ENCODE measurements around the gene CABP7.

CABP7 gene

DNA sequence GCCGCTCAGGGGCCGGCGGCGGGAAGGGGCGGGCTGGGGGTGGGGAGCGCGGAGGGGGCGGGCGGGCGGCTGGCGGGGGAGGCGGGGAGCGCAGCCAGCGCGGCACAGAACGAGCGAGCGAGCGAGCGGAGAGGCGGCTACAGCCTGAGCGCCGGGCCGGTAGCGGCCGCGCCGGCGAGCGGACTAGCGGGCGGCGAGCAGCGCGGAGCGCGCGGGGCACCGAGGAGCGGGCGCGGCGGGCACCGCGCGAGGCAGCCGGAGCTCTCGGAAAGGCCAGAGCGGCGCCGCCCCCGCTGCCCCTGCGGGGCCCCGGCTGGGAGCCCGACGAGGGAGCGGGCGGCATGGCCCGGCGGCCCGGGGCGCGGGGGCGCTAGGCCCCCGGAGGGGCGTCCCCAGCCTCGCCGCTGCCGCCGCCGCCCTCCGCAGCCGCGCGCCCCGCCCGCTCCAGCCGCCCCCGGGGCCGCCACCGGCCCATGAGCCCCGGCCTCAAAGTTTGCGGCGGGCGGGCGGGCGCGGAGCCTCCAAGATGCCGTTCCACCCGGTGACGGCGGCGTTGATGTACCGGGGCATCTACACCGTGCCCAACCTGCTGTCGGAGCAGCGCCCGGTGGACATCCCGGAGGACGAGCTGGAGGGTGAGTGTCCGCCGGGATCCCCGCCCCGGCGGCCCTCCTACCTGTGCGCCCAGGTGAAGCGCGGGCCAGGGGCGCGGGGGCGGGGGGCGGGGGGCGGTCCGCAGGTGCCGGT lies at the start of gene CABP7:
TSS of gene CABP7 (plus strand) at position 105 of the 747 bp plus-strand sequence. CDS start at position 527, 422 bp downstream.
- DNase-seq (ENCODE audit: extremely low read depth in 1 of 2, low read depth in 1 of 2): no peak

DNA sequence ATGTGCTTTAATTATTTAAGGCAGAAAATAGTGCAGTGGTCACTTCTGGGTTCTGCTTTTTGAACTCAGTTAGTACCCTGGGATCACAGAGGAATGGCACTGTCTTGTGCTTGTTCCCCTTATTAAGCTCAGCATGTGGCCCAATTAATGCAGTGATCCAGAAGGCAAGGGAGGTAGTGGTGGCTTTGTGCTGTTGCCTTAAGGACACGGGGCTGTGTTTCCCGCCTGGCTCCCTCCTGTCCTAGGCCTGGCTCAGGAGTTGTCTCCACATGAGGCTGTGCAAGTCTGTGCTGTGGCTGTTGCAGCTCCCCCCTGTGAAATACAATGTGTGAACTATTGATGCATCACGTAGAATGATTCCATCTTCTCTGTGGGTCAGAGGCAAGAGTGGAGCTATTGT lies 49.2 kb upstream of the CABP7 start:
- DNase-seq (ENCODE audit: extremely low read depth in 1 of 2, low read depth in 1 of 2): no peak

DNA sequence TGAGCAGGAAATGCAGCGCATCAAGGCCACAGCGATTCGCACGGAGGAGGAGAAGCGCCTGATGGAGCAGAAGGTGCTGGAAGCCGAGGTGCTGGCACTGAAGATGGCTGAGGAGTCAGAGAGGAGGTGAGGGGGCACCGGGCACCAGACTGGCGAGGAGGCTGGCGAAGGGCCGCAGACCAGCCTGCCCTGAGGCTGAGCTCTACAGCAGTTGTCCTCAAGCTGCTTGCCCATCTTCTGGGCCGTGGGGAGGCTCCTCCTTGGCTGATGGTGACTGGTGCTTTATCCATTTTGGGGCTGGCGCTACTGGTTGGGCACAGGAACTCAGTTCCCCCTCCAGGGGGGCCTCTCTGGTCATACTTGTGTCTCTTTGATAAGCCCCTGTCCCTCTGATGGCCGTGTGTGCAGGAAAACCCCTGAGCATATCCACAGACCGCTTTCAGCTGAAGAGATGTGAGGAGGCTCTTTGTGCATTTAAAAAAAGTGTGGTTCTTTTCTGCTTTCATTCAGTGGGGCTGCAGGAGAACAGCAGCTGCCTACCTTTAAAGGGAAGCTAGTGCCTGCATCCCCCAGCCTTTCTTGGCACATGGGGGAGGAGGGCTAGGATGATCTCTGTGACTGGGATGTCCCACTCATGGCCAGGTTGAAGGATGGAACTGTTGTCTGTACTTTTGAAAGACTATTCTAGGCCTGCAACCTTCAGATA lies 46.3 kb upstream of the CABP7 start:
- no peak for DNase-seq (ENCODE audit: extremely low read depth in 1 of 2, low read depth in 1 of 2)

DNA sequence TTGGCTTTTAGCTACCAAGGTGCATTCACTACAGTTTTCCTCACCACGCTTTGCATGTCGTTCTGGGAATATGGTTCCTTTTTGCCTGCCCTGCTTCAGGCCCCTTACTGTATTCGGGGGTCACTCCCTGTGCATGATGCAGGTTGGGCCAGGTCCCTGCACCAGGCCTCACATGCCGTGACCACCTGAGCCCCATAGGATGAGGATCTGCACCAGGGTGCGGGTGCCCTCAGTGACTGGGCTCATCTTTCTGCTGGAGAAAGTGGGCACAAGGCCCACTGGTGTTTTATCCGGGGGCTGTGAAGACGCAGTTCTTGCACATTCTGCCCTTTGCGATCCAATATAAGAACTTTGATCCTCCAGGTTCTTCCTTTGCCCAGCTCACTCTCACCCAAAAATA lies 45.7 kb upstream of the CABP7 start:
- DNase-seq (ENCODE audit: extremely low read depth in 1 of 2, low read depth in 1 of 2): no peak

DNA sequence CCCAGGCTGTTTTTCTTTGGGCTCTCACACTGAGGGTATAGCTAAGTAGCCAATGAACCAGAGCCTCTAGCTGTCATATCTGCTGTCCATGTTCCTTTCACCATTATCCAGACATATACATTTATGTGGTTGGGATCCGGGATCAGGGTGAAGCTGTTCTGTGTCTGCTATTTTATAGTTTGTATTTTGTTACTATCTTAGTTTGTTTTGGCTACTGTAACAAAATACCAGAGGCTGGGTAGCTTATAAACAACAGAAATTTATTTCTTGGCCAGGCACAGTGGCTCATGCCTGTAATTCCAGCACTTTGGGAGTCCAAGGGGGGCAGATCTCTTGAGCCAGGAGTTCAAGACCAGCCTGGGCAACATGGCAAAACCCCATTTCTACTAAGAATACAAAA lies 40.5 kb upstream of the CABP7 start:
- no peak for DNase-seq (ENCODE audit: extremely low read depth in 1 of 2, low read depth in 1 of 2)

DNA sequence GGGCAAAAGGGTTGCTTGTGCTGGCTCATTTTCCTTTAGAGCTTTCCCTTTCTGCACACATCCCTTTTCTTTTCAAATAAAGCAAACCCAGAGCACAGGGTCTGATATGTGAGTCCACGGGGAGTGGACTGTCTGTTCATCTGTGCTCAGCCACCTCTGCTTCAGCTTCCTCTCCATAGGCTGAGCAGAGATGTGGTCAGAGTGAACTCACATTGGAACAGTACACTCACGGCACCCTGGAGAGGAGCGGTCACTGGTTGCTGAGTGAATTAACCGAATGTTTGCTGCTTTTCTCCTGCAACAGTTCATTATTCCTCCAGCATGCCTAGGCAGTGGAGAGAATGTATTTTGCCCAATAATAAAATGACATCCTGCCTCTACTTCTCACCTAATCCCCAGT lies 36.3 kb upstream of the CABP7 start:
- DNase-seq (ENCODE audit: extremely low read depth in 1 of 2, low read depth in 1 of 2): no peak

DNA sequence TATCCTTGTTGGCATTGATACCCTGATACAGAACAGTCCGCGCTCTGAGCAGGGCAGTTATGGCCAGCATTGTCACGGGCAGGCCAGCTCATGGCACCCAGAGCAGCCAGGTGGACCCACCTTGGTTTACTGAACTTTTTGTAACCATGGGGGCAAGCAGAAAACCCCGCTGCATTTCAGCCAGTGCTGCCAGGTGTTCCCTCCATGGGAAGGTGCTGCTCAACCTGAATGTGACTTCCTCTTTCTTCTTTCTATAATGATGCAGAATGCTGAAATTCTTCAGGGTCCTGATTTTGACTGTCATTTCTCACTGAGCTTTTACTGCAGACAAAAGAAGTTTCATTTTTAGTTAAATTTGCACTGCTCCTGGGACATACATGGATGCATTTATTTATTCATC lies 35.6 kb upstream of the CABP7 start:
- no peak for DNase-seq (ENCODE audit: extremely low read depth in 1 of 2, low read depth in 1 of 2)

DNA sequence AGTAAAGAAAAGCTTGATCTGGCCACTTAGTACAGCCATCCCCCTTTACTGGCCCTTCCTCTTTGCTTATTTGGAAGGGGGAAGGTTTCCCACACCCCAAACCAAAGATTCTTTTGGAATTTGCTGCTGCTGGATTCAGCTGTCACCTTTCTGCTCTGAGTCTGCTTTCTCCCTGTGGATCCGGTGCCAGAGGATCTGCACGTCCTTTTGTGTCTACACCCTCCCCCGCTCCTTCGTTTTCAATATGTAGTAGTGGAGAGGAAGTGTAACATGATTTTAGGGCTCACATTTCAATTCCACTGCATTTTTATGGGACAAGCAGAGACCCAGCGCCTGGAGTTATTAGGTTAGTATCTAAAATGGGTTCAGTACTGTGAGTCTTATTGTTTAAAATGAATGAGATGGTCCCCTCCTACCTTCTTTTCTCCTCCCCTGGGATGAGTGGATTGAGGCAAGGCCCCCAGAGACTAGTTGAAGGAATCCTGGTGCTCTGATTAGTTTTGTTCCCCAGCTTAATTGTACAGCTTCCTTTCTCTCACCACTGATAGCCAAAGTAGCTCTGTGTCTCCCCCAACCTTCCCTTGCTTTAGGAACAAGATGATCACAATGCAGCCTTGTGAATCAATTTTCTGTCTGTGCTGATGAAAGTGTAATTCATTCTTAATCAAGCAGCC lies 30.5 kb upstream of the CABP7 start:
- DNase-seq (ENCODE audit: extremely low read depth in 1 of 2, low read depth in 1 of 2): no peak

DNA sequence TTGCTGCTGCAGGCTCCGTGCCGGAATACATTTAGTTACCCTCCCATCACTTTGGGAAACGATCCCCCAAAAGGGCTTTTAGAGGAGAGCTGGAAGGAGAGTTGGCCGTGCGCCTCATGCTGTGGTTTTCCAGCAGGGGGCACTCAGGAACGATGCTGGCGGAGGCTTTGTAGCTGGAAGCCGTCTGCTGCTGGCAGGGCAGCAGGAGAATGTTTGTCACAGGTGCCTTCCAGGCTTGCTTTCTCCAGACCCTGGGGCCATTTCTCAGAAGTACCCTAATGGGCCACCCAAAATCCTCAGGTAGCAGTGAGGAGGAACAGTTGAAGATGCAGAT lies 30.0 kb upstream of the CABP7 start:
- peak in 1 of 2 donors; percentile 5 for DNase-seq (ENCODE audit: extremely low read depth in 1 of 2, low read depth in 1 of 2)

DNA sequence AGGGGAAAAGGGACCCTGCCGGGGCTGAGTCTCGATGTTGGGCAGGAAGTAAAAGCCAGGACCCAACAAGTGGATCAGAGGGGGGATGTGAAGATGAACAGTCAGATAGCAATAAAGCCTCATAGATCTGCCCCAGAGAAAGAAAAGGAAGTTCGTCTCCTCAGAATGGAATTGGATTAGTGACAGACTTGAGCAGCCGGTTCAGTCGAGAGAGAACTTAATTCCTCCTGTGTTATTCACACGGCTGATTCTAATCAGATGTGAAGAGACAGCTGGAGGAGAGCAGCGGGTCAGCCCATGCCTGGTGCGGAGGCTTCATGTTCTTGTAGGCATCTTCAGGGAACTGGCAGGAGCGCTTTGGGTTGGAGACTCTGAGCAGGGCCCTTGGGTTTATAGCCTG lies 29.3 kb upstream of the CABP7 start:
- DNase-seq (ENCODE audit: extremely low read depth in 1 of 2, low read depth in 1 of 2): no peak

DNA sequence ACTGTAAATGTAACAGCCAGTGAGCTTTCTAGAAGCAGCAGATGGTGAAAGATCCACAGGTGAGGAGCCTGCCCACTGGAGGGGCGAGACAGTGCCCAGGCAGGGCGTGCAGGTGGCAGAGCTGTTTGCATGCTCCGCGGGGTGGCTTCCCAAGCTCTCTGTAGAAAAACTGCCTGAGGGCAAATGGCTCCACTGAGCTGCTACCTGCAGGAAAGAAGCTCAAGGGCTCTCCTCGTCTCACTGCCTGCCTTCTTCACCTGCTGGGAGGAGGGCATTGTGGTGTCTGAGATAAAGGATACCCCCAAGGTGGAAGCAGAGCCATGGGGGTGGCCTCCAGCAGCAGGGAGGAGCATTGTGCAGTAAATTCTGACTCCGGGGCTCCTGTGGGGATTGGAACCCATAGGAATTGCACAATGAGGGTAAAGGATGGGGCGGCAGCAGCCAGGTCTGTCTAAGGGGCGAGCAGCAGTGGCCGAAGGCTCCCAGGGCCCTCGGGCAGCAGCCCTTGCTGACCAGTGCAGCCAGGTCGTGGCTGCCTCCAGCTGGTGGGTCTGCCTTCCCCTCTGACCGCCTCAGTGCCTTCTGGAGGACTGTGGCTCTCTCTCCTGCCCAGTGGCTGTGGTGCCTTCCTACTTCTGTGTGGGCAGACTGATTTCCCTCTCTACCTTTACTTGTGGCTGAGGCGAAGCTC lies 28.0 kb upstream of the CABP7 start:
- no peak for DNase-seq (ENCODE audit: extremely low read depth in 1 of 2, low read depth in 1 of 2)

DNA sequence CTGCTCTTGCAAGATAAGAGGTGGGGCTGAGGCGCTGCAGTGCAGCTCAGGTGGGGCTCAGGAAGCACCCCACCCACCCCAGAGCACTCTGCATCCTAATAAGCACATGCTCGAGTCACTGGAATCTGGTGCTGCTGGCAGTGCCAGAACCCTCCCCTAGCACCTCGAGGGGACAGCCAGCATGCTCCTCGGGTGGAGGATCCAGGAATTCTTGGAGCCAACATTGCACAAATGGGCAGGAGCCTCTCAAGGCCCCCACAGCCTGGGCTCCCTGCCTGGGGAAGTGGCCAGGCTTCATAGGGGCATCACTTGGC lies 27.5 kb upstream of the CABP7 start:
- DNase-seq (ENCODE audit: extremely low read depth in 1 of 2, low read depth in 1 of 2): no peak

DNA sequence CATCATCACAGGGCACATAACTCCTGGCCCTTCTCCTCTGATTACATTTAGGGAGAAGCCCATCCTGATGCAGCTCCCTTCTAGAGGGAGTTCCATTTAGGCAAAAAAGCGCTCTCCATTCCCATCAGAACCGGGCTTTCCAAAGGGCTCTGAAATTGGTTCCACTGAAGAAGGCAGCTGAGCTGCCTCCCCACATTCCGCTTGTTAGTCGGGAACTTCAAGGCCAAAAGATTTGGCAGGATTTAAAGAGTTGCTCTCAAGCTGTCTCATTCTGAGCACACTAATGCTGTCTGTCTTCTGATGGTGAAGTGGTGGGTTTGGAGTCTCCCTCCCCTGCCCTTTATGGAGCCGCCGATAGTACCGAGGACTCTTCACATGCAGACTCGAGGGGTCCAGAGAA lies 26.6 kb upstream of the CABP7 start:
- DNase-seq (ENCODE audit: extremely low read depth in 1 of 2, low read depth in 1 of 2): no peak

DNA sequence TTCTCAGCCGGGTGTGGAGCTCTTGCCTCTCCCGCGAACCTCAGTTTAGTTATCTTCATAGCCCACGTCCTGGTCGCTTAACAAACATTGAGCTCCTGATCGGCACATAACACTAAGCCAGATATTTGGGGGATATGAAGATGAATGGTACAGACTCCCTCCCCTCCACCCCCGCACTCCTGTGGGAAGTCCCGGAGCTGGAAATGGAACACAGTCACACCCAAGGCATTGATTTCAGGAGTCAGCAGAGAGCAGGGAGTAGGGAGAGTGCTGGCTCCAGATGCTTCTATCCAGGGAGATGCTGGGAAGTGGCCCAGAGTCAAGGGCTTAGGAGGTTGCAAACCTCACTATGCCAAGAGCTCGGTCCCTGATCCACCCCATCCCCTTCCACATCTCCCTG lies 26.1 kb upstream of the CABP7 start:
- DNase-seq (ENCODE audit: extremely low read depth in 1 of 2, low read depth in 1 of 2): no peak

DNA sequence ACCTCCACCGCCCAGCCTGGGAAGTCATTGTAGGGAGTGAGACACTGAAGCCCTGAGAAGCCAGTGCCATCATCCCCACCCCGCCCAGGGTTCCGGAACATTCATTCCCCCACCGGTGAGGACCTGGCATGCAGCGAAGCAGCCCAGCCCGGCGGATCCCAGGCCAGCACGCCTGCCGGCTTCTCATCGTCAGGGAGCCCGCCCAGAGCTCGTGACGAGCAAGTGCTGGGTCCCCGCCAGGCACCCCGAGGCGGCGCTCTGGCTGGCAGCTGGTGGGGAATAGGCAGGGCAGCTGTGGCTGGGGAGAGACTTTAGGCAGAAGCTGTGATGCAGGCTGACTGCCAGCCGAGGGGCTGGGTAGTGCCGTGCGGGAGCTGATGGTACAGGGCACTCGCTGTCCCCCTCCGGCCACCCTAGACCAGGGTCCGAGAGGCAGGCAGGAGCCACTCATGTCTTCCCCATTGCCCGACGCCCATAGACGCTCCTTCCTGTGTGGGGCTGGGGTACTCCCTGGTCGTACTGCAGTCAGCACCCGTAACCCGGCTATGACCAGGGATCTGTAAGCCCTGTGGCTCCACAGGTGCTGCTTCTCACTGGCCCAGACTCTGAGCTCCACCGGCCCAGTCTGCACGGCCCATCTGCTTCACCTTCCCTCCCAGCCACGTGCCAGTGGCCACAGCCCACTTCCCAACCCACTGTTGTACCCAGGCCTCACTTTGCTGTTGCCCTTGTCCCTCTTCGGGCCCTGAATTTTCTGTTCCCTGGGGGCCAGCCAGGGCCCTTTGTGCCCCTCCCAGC lies 24.5 kb upstream of the CABP7 start:
- DNase-seq (ENCODE audit: extremely low read depth in 1 of 2, low read depth in 1 of 2): no peak

DNA sequence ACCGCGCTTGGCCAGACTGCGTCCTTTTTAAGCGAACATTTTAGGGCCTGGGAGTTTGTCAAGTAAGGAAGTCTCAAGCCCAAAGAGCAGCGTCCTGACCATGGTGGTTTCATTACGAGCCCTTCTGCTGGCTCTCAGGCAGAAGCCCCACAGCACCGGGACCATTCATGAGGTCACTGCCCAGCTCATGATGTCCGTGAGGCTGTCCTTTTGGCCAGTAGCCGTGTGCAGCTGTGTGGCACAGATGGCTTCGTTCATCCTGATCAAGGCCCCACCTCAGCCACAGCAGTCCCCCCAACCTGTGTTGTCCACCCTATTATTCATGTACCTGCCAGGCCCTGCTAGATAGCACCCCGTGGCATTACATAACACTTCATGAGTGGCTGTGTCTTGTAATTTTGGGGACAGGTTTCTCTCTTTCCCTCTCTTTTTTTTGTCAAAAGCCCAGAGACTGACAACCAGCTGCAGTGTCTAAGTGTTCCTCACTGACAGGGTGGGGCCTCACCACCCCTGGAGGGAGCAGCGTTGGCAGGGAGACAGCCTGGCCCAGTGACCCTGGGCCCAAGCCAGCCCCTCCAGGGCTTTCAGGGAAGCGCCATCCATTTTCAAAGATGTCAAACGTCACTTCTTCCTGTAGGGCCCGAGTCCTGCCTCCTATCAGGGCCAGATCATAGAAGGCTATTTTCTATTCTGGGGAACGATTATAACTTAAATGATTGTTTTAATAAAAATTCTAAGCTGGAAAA lies 21.8 kb upstream of the CABP7 start:
- DNase-seq (ENCODE audit: extremely low read depth in 1 of 2, low read depth in 1 of 2): no peak

DNA sequence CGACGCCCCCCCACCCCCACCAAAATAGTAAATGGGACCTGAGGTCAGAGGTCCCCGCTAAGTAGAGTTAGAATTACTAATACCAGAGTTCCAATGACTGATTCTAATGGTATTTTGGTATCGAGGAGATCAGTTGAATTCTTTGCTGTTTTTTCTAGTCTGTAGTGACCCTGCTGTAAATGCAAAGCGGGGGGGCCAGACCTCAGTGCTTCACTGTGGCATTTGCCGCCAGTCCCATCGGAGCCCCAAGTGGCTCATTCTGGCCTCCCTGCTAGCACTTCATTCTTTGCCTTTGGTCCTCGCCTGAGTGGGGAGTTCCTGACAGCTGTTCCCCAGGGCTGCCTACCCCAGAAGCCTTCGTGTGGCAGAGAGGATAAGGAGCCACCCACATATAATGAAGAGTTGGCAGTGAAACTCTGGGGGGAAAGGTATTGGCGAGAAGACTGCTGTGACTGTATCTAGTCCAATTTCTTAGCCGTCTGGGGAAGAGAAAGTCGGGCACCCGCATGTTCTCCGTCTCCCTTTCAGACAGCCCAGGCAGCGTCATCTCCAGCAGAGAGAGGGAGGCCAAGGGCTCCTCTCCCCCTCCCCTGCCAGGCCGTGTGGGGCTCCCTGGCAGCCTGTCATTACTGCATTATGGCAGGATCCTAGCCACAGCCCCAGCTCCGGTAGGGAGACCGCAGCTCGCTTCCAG lies 19.4 kb upstream of the CABP7 start:
- DNase-seq (ENCODE audit: extremely low read depth in 1 of 2, low read depth in 1 of 2): no peak

DNA sequence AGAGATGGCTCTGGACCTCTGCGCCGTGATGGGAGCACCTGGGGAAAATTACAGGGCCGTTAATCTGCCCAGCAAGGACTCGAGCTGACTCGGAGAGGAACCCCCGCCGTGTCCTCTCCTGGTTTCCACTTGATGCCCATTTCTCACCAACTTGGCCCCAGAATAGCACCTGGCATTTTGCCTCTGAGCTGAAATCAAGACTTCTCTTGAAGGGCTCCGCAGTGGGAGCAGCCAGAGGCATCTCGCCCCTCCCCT lies 19.0 kb upstream of the CABP7 start:
- no peak for DNase-seq (ENCODE audit: extremely low read depth in 1 of 2, low read depth in 1 of 2)

DNA sequence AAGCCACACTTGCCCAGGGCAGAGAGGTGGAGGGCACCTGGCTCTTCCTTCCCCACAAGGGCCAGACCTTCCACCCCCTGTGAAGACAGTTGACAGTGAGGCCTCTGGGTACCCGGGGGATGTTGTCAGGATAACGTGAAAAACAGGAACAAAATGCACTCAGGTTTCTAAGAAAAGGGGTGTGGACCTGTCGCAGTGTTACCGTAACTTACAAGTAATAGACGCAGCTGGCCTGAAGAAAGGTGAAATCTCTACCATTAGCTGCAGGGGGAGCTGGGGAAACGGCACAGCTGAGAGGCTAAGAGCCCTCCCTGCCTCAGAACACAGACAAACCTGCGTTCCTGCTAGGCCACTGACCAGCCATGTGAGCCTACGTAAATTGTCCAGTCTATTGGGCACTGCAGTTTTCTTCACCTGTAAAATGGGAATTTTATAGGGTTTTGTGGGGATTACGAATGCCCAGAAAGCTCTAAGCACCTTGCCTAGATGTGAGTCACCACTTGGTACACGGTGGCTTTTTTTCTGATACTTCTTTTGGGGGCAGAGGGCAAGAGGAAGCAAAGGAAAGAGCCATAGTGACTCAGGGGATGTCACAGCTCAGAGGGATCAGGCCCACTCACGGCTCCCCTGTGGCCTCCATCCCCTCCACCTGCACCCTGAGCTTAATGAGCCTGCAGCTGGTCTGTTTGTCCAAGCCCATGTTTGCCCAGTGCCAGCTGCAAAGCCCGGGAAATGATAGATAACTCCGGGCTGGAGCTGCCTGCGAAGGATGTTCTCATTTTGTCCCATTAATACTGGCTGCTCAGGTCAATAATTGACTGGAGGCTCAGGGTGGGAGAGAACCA lies 18.4 kb upstream of the CABP7 start:
- no peak for DNase-seq (ENCODE audit: extremely low read depth in 1 of 2, low read depth in 1 of 2)

Measured in stimulated activated CD8-positive, alpha-beta memory T cell treated with anti-CD3 and anti-CD28 coated beads, Interleukin-7, amount 100 ng/mL, for 48 hours (primary cell).